GM10248 (cell line): Measurements from ENCODE around the gene C13orf46.
"Not testable (repeated sequence)": the region's sequence is repeated elsewhere in the genome, so short reads cannot be mapped to it uniquely, and the experiment has no call there.

Source experiments
- CTCF ChIA-PET: fragments of 300-600 bp; sonication (Branson Sonifier 250); formaldehyde crosslinking; extraction: SDS; loops from one replicate; lab custom pipeline; 2021; ENCODE audit warnings: antibody characterized with exemption; lab: Yijun Ruan, JAX
- POLR2A ChIA-PET: fragments of 350-650 bp; sonication (Branson Sonifier 250); formaldehyde crosslinking; extraction: SDS; loops from one replicate; lab custom pipeline; 2020; ENCODE audit warnings: antibody characterized with exemption; lab: Yijun Ruan, JAX
- DNase-seq: peaks from one replicate; pipeline ENCODE4 v3.0.0; 2012; ENCODE audit errors: extremely low spot score
- CTCF ChIP-seq: IDR thresholded peaks from 2 replicates; pipeline ENCODE4 v1.5.1; 2012; ENCODE audit warnings: mild to moderate bottlenecking, low read depth; ENCODE audit errors: extremely low read depth, missing control alignments, control extremely low read depth

C13orf46 gene

GRCh38 chr13:113992276-113993005, 18.6 kb upstream of the C13orf46 start:
- ChIA-PET POLR2A (no interaction called here), CTCF (no interaction called here)
- no peak for TF ChIP-seq CTCF
- DNase-seq = no peak

DNA sequence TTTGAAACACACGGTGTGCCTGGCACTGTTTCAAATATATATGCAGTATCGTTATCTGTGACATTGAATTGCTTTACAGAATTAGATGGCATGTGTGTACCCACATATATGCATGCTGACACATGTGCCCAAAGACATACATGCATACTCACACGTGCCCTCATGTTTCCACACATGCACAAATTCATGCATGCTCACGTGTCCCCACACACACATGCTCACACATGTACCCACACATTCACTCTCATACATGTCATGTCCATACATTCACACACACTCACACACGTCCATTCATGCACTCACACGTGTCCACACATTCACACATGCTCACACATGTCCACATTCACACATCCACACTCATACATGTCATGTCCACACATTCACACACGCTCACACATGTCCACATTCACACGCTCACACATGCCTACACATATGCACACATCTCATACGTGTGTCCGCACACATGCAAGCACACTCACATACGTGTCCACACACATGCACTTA, 17.9 kb upstream of the C13orf46 start:
- TF ChIP-seq CTCF = no peak
- no peak for DNase-seq
- CTCF ChIA-PET = no interaction called here
- POLR2A ChIA-PET = no interaction called here

DNA sequence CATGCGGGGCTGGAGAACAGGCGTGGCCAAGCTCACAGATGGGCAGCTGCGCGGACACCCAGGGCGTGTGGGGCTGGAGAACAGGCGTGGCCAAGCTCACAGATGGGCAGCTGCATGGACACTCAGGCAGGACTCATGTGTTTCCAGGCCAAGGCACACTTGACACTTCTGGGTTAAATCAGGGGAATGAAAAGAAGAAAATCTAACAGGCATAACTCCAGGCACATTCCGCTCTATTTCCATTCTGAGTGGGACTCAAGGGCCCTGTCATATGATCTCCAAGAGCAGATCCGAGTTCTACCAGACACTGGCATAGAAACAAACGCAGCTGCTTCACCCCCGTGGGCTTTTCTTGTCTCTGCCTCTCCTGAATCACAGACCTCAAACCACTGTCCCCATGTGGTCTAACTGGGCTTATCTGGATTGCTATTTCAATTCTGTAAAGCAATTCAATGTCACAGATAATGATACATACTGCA, 17.4 kb upstream of the C13orf46 start:
- POLR2A ChIA-PET = no interaction called here
- DNase-seq = no peak
- CTCF ChIA-PET = no interaction called here

GRCh38 chr13:113990321-113990837, 16.5 kb upstream of the C13orf46 start:
- TF ChIP-seq CTCF = no peak
- DNase-seq = no peak
- CTCF ChIA-PET = no interaction called here
- POLR2A ChIA-PET = no interaction called here

More for the DNA sequence above, 17.4 kb upstream of the C13orf46 start:
- TF ChIP-seq CTCF = no peak

DNA sequence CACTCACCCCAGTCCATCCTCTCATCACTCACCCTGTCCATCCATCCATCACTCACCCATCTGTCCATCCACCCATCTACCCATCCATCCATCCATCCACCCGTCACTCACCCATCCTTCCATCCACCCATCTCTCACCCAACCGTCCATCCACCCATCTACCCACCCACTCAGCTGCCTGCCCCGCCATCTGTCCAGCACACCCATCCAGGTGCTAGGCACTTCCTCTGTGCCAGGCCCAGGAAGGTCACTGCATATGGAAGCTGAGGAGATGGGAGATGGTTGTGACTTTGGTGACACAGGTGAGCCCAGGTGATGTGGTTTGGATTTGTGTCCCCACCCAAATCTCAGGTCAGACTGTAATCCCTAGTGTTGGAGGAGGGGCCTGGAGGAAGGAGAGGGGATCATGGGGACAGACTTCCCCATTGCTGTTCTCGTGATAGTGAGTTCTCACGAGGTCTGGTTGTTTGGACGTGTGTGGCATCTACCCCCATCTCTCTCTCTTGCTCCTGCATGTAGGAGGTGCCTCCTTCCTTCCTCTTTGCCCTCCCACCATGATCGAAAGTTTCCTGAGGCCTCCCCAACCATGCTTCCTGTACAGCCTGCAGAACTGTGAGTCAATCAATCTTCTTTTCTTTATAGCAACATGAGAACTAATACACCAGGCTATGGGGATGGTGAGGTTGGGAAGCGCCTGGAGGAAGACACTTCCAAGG, 15.9 kb upstream of the C13orf46 start:
- ChIA-PET POLR2A (no interaction called here), CTCF (no interaction called here)
- no peak for TF ChIP-seq CTCF
- DNase-seq = no peak

DNA sequence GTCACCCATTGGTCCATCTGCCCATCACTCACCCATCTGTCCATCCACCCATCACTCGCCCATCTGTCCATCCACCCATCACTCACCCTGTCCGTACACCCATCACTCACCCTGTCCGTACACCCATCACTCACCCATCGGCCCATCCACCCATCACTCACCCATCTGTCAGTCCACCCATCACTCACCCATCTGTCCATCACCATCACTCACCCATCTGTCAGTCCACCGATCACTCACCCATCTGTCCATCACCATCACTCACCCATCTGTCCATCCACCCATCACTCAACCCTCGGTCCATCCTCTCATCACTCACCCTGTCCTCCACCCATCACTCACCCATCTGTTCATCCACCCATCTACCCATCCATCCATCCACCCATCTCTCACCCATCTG, 15.0 kb upstream of the C13orf46 start:
- DNase-seq, CTCF ChIA-PET, POLR2A ChIA-PET: not testable (repeated sequence)

DNA sequence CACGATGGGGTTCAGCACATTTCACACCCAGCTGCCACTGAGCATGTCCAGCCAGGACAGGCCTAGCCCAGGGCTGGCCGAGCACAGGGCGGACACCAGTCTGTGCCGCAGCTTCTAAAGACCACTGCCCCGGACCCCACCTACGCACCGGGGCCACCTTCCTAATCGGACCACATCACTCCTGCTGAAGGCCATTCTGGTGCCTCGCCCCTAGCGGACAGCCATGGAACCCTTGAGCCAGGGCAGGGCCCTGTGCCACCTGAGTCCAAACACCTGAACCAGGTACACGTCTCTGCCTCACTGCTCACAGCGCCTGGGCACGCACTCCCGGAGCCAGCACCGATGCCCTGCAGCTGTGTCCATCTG, 8.4 kb upstream of the C13orf46 start:
- TF ChIP-seq CTCF = no peak
- DNase-seq = no peak
- POLR2A ChIA-PET = no interaction called here
- CTCF ChIA-PET = no interaction called here
